CD4-positive, alpha-beta T cell treated with Interleukin-17A for 1 hour (primary cell): Measurements from ENCODE around the gene MED9.

Source experiments
- DNase-seq: peaks from one replicate; pipeline ENCODE4 v3.0.0-alpha.2; 2020

MED9 gene

DNA sequence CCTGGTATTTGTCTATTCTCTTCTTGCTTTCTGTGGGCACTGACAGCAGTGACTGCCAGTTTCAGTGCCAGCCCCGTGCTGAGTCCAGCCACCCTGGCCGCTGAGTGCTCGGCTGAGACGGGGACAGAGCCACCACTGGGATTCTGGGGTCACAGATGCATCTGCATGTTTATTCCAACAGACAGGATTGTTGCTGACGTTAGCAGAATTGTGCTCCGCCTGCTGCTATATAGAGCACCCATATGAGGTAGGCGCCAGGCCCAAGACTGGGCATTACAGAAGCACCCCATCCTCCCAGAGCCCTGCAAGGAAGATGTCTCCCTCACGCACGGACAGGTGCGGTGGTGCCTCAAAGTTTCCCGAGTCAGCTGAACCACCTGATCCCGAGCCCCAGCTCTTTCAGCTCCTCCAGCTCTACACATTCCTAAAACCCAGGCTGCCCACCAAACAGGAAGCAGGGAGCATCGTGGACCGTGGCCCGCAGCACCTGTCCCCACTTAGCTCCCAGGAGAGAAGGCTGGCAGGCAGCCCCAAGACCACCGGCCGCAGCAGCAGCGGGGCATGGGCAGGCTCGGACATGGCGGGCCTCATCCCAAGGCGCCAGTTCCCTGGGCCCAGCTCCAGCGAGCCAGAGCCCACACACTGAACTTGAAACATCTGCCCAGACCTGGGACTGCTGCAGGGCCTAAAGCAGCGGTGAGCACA is 64.3 kb downstream of the MED9 start:
- no peak for DNase-seq

DNA sequence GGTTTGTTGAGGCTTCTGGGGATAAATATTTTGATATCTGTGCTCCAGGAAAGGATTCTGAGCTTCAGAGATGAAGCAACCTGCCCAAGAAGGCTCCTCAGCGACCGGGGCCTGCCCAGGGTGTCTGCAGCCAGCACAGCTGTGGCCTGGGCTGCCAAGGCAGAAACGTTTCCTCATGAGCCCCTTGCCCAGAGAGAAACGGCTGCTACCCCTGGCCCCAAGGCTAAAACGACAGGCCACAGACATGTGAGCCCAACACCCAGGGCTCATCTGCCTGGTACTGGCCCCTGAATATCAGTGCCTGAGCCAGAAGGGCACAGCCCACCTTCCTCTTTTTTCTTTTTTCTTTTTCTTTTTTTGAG is 64.8 kb downstream of the MED9 start:
- DNase-seq: no peak
